Measurements from ENCODE around the gene PARVA.

GRCh38 chr11:12361682-12362081, 15.7 kb upstream of the PARVA start:
- no peak for TF ChIP-seq CTCF (IDR thresholded peaks at IDR 0.05)
- TF ChIP-seq POLR2A (IDR thresholded peaks at IDR 0.05), result no peak
